Measurements from ENCODE around the gene SATL1.
A peak's percentile ranks its signal among the peaks of the same experiment; 100 is the strongest.

The SATL1 gene

DNA sequence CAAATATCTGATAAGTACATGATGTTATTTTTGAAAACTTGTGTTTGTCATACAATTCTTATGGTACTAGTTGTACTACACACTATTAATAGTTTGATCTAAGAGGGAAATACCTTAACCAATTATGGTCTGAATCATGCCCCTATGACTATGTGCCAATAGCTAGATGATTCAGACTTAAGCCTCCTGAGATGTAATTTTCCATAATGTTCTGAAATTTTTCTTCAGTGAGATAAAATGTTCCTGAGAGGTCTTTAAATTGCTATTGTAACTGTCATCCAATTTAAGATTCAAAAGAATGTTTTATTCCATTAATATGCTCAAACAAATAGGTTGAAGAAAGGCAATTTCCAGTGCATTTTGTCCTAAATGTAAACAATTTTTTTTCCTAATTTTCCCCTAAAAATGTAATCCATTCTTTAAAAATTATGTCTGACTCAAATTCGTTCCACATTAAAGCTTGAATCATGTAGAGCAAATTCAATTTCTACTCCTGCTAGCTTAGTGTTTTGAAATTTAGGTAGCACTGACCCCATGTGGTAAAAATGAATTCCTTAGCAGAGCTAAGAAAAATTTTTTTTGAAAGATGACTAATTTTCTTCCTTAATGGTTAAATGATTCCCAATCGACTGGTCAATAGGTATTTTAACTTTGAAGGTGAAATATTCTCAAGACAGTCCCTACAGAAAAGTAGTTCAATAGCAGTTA, 190.8 kb downstream of the SATL1 start:
- DNase-seq (ENCODE audit: low spot score): no peak
- TF ChIP-seq, protein P1, sequence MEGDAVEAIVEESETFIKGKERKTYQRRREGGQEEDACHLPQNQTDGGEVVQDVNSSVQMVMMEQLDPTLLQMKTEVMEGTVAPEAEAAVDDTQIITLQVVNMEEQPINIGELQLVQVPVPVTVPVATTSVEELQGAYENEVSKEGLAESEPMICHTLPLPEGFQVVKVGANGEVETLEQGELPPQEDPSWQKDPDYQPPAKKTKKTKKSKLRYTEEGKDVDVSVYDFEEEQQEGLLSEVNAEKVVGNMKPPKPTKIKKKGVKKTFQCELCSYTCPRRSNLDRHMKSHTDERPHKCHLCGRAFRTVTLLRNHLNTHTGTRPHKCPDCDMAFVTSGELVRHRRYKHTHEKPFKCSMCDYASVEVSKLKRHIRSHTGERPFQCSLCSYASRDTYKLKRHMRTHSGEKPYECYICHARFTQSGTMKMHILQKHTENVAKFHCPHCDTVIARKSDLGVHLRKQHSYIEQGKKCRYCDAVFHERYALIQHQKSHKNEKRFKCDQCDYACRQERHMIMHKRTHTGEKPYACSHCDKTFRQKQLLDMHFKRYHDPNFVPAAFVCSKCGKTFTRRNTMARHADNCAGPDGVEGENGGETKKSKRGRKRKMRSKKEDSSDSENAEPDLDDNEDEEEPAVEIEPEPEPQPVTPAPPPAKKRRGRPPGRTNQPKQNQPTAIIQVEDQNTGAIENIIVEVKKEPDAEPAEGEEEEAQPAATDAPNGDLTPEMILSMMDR (IDR thresholded peaks at IDR 0.05): no peak
- H3K27ac ChIP-seq: peak overlapping the region; percentile 41 to 60
- no peak overlapping the region for H3K4me3 ChIP-seq

DNA sequence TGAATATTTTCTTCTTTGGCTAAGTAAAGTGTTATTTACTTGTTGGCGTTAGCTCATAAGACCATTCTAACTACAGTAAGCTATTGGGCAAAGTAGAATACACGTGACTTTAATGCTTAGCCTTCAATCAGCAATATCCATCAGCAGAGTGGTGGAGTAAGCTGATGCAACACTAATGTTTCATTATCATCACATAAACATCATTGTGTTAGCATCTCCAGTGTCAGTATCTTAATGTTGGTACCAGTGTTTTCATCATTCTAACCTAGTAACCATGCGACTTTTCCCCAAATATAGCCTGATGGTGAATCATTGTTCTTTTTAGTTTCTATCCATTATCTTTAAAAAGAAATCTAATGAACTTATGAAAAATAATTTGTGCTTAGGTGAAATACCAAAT, 191.4 kb downstream of the SATL1 start:
- Histone ChIP-seq H3K27ac (peak overlapping the region; percentile 41 to 60), H3K4me3 (no peak overlapping the region)
- TF ChIP-seq, protein P1 (IDR thresholded peaks at IDR 0.05): no peak
- no peak for DNase-seq (ENCODE audit: low spot score)

DNA sequence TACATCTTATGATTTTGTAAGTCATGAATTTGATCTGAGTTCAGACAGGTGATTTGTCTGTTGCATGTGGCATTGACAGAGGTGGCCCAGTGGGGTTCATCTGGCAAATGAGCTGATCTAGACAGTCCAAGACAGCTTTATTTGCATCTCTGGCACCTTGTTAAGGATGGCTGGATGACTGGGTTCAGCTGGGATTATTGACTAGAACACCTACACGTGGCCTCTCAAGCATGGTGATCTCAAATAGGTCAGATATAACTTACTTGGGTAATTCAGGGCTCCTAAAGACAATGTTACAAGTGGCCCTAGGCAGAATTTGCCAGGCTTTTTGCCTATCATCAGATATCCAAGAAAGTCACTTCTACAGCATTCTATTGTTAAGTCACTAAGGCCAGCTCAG, 192.0 kb downstream of the SATL1 start:
- no peak for DNase-seq (ENCODE audit: low spot score)
- TF ChIP-seq, protein P1 (IDR thresholded peaks at IDR 0.05): no peak
- H3K27ac ChIP-seq: peak overlapping the region in 1 of 2 donors; percentile 60

More for the DNA sequence above, 192.0 kb downstream of the SATL1 start:
- H3K4me3 ChIP-seq: no peak overlapping the region
